PFSK-1 (cell line): Measurements from ENCODE around the gene RAB6A.

Experiments
- FOXP2 ChIP-seq: optimal IDR thresholded peaks from 2 replicates; pipeline ENCODE3; 2011; ENCODE audit warnings: borderline replicate concordance, control low read depth, inconsistent platforms; ENCODE audit not compliant: insufficient read depth; ENCODE audit errors: extremely low read length, extremely low read depth
- POLR2AphosphoS5 ChIP-seq: IDR thresholded peaks from 2 replicates; pipeline ENCODE4 v1.6.1; 2012; ENCODE audit warnings: low read depth, mild to moderate bottlenecking, control low read depth, low read length, moderate library complexity
- SIN3A ChIP-seq: IDR thresholded peaks from 2 replicates; pipeline ENCODE4 v1.6.1; 2012; ENCODE audit warnings: mild to moderate bottlenecking, low read length, moderate library complexity, borderline replicate concordance; ENCODE audit not compliant: insufficient read depth
- TAF1 ChIP-seq: IDR thresholded peaks from 2 replicates; pipeline ENCODE4 v1.6.1; 2012; ENCODE audit warnings: low read length, control low read depth, borderline replicate concordance; ENCODE audit not compliant: insufficient read depth
- TF ChIP-seq, protein P1 (sequence below), 2 experiments: IDR thresholded peaks; 2 replicates each; pipeline versions ENCODE4 v1.6.1 to v1.8.0; 2011 to 2012; ENCODE audit warnings: low read depth in 2 of 2, low read length in 2 of 2, control low read depth in 1 of 2, inconsistent platforms in 1 of 2, mild to moderate bottlenecking in 1 of 2, moderate library complexity in 1 of 2; ENCODE audit not compliant: insufficient read depth in 1 of 2

Gene RAB6A

DNA sequence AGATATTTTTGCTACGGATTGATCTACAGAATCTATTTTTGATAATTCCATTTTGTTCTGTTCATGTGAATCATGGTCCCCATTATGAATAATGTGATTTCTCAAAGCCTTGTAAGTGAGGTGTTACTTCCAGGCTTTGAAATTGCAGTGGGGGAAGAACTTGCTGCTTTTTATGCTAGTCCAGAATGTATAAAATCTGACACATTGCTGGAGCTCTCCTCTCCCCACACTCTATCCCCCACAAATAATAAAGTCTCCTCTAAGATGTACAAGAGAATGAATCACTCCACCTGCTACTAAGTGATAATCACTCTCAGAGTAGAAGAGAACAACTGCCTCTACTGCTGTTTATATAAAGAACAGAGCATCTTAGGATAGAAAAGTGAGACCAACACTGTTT lies 5.9 kb upstream of the RAB6A start:
- no peak for TF ChIP-seq SIN3A
- TF ChIP-seq POLR2AphosphoS5, result no peak
- TF ChIP-seq TAF1, result no peak
- TF ChIP-seq, protein P1, sequence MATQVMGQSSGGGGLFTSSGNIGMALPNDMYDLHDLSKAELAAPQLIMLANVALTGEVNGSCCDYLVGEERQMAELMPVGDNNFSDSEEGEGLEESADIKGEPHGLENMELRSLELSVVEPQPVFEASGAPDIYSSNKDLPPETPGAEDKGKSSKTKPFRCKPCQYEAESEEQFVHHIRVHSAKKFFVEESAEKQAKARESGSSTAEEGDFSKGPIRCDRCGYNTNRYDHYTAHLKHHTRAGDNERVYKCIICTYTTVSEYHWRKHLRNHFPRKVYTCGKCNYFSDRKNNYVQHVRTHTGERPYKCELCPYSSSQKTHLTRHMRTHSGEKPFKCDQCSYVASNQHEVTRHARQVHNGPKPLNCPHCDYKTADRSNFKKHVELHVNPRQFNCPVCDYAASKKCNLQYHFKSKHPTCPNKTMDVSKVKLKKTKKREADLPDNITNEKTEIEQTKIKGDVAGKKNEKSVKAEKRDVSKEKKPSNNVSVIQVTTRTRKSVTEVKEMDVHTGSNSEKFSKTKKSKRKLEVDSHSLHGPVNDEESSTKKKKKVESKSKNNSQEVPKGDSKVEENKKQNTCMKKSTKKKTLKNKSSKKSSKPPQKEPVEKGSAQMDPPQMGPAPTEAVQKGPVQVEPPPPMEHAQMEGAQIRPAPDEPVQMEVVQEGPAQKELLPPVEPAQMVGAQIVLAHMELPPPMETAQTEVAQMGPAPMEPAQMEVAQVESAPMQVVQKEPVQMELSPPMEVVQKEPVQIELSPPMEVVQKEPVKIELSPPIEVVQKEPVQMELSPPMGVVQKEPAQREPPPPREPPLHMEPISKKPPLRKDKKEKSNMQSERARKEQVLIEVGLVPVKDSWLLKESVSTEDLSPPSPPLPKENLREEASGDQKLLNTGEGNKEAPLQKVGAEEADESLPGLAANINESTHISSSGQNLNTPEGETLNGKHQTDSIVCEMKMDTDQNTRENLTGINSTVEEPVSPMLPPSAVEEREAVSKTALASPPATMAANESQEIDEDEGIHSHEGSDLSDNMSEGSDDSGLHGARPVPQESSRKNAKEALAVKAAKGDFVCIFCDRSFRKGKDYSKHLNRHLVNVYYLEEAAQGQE (IDR thresholded peaks at IDR 0.05; ENCODE audit: insufficient read depth in 1 of 2, low read depth in 2 of 2, low read length in 2 of 2), result no peak

DNA sequence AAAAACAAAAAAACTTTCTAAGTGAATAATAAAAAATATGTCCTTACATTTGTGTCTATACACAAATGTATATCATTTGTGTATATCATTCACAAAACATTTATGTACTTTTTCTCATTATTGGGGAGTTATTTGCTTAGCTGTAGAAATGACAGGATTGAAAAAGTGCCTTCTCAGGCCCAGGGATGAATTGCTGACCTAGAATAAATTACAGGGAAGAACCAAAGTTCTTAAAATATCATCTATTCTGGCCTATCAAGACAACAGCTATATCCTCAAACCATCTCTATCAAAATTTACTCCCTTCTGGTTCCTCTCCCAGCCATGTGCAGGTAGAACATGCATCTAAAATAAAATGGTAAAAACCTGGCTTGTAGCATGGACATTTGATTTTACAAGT lies 1.9 kb upstream of the RAB6A start:
- no peak for TF ChIP-seq POLR2AphosphoS5
- TF ChIP-seq, protein P1 (IDR thresholded peaks at IDR 0.05; ENCODE audit: insufficient read depth in 1 of 2, low read depth in 2 of 2, low read length in 2 of 2), result no peak

DNA sequence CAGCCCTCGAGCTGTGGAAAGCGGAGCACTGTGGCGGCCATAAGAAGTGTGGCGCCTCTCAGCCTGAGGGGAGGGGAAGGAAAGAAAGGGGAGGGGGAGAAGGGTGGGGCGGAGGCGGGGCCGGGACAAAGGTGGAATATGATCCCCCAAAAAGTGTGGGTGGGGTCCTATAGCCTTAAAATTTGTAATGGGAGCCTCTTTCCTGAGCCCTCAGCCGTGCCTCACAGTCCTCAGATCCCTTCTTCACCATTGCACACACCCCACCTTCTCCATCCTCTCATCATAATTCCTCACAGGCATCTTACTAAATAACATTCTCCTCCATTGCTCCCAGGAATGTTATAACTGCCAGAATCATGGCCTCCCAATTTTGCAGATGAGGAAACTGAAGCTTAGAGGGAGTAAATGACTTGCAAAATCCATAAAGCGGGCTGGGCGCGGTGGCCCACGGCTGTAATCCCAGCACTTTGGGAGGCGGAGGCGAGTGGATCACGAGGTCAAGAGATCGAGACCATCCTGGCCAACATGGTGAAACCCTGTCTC lies 600 bp upstream of the RAB6A start:
- TF ChIP-seq FOXP2 (no peak), POLR2AphosphoS5 (0 out of 2 replicates have a peak, but pooled peaks have one; percentile 28)

DNA sequence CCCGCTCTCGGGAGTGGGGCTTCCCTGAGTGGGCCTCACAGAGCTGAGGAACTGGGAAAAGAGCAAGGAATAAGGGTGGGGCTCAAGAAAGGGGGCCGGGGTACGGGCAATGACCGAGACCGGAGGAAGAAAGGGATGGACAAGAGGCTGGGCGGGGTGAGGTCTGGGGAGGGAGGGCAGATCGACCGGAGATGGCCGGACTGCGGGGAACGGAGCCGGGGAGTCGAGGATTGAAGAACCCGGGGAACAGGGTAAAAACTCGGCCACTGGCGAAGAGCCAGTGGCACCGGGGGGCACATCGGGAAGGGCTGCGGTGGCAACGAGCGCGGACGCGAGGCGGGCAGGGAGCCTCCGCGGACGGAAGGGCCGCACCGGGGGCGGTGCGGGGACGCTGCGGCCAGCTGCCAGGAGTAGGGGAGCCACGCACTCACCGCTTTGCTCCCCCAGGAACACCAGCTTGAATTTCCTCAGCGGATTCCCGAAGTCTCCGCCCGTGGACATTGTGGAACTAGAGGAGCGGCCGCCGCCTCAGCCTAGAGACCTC lies 667 bp downstream of the RAB6A start:
- TF ChIP-seq SIN3A (0 out of 2 replicates have a peak, but pooled peaks have one; percentile 20), FOXP2 (no peak)

DNA sequence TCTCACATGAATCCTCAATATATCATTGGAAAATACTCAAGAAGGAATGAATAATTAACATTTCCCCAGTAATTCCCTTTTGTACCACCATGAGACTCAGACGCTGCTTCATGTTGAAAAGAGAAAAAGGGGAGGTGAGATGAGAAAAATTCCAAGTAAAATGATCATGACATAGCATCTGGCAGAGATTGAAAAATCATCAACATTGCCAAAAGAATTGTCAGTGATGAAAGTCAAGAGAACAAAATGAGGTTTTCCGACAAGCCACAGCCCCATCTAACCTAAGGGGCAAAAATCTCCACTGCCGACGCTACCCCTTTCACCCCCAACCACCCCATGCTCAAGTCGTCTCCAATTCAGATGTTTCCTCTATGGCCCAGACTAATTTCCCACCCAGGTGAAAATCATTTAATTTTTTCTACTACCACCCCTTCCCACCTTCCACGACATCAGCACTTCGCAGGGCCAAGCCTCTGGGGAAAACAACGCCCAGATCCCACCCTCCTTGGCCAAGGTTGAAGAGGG lies 1.2 kb downstream of the RAB6A start:
- TF ChIP-seq, protein P1 (IDR thresholded peaks at IDR 0.05; ENCODE audit: insufficient read depth in 1 of 2, low read depth in 2 of 2, low read length in 2 of 2), result no peak

DNA sequence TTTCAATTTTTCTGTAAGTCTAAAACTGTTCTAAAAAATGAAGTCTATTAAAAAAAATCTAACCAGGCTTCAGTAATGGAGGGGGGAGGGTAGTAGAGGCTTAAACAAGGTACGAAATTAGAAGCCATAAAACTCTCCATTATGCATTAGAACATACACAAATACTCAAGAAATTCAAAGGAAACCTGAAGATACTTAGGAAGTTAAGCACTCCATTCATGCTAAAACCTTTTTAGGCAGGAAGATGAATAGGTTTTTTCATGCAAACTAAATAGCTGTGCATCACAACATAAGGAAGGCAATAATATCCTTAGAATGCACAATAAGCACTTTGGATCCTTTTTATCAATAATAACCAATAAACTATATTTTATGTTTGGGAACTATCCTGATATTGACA lies 2.4 kb downstream of the RAB6A start:
- no peak for TF ChIP-seq TAF1
- no peak for TF ChIP-seq POLR2AphosphoS5

DNA sequence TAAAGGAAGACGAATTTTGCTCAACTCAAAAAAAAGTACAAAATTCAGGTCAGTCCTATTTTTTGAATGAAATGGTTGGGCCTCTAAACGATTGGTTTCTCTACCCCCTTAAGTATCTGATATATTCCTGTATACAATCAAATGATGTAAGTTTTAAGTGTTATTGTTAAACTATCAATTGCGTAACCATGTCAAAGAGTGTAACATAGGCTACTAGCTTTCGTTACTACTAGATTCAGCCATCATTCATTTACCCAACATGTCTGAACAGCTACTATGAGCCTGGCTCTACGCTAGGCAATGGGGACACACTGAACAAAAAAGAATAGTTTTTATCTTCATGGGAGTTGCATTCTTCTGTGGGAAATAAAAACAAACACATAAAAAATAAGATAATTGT lies 3.3 kb downstream of the RAB6A start:
- TF ChIP-seq TAF1 (no peak), POLR2AphosphoS5 (no peak)
